ENCODE results near the gene ARHGAP35.
"Not testable (repeated sequence)": the region's sequence is repeated elsewhere in the genome, so short reads cannot be mapped to it uniquely, and the experiment has no call there.

The ARHGAP35 gene

DNA sequence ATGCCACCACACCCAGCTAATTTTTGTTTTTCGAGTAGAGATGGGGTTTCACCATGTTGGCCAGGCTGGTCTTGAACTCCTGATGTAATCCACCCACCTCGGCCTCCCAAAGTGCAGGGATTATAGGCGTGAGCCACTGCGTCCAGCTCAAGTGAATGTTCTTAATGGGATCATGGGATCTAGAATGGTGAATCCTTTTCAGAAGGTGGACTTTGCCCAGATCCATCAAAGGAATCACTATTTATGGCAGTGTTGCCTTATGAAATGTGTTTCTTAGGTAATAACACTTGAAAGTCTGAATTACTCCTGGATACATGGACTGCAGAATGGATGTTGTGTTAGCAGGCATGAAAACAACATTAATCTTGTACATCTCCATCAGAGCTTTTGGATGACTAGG, 20.3 kb downstream of the ARHGAP35 start:
- no peak for DNase-seq (ENCODE audit: low read depth, low spot score)
- no peak overlapping the region for H3K4me3 ChIP-seq (ENCODE audit: low read depth, low read length)
- TF ChIP-seq, protein P1, sequence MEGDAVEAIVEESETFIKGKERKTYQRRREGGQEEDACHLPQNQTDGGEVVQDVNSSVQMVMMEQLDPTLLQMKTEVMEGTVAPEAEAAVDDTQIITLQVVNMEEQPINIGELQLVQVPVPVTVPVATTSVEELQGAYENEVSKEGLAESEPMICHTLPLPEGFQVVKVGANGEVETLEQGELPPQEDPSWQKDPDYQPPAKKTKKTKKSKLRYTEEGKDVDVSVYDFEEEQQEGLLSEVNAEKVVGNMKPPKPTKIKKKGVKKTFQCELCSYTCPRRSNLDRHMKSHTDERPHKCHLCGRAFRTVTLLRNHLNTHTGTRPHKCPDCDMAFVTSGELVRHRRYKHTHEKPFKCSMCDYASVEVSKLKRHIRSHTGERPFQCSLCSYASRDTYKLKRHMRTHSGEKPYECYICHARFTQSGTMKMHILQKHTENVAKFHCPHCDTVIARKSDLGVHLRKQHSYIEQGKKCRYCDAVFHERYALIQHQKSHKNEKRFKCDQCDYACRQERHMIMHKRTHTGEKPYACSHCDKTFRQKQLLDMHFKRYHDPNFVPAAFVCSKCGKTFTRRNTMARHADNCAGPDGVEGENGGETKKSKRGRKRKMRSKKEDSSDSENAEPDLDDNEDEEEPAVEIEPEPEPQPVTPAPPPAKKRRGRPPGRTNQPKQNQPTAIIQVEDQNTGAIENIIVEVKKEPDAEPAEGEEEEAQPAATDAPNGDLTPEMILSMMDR (IDR thresholded peaks at IDR 0.05; ENCODE audit: low read depth, low read length) = no peak
- in situ Hi-C loops (cut with HindIII; ENCODE audit: low sequenced_read_pairs) = no loop called here

DNA sequence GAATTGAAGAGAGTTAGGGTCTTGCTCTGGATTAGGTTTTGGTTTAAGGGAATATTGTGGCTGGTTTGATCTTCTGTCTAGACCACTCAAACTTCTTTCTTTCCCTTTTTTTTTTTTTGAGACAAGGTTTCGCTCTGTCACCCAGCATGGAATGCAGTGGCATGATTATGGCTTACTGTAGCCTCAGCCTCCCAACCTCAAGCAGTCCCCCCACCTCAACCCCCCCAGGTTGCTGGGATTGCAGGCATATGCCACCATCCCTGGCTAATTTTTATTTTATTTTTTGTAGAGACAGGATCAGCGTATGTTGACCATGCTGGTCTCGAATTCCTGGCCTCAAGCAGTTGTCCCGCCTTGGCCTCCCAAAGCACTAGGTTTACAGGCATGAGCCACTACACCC, 21.2 kb downstream of the ARHGAP35 start:
- DNase-seq (ENCODE audit: low read depth, low spot score) = no peak
- in situ Hi-C loops (cut with HindIII; ENCODE audit: low sequenced_read_pairs) = no loop called here
- no peak overlapping the region for H3K4me3 ChIP-seq (ENCODE audit: low read depth, low read length)
- TF ChIP-seq, protein P1 (IDR thresholded peaks at IDR 0.05; ENCODE audit: low read depth, low read length) = no peak

DNA sequence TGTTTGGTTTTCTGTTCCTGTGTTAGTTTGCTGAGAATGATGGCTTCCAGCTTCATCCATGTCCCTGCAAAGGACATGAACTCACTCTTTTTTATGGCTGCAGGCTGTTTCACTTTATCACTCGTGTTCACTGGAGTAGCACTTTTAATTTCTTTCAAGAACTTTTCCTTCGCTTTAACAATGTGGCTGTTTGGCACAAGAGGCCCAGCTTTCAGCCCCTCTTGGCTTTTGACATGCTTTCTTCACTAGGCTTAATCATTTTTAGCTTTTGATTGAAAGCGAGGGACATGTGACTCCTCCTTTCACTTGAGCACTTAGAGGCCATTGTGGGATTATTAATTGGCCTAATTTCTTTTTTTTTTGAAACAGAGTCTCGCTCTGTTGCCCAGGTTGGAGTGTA, 22.0 kb downstream of the ARHGAP35 start:
- DNase-seq (ENCODE audit: low read depth, low spot score); in situ Hi-C loops (cut with HindIII; ENCODE audit: low sequenced_read_pairs); H3K4me3 ChIP-seq (ENCODE audit: low read depth, low read length): not testable (repeated sequence)

DNA sequence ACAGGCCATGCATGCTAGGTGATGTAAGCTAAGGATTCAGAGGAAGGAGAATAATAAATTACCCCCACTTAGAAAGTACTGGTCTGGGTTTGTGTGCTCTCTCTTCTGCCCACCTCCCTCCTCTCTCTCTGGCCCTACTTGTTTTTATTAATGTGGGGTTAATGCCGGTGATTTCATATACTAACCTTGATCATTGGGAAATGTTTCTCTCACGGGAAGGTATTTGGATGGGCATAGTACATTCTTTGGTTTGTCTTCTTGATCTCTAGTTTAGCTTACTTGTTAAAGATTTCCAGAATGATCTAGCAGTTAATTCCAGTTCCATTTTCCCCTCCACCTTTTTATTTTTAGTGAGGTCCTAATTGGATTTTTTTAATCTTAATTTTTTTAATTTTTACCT, 24.6 kb downstream of the ARHGAP35 start:
- DNase-seq (ENCODE audit: low read depth, low spot score) = no peak
- in situ Hi-C loops (cut with HindIII; ENCODE audit: low sequenced_read_pairs) = no loop called here

DNA sequence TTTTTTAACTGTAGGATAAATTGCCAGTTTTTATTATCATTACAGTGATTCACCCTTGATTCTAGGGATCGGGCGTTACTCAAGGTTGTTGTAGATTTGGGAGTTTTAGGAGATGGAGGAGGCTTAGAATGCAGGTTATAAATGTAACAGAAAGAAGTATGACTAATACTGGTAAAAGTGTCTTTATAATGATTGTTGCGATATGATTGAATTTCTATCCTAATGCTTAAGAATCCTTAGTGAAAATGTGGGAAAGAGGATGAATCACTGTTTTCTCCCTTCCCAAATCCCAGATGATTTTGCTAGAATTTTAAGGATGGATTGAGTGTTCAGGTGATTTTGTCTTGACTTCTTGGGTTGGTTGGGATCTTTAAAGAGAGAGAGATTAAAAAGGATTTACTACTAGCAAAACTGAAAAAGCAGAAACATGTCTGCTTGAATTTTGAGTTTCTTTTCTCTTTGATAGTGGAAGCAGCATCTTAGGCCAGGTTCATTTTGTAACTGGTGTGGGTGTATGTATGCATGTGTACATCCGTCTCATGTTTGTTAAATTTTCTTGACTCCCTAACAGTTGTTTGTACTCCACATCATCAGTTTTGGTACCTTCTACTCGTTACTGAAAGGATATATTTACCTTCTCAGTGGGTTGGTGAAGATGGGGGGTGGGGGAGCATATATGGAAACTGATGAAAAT, 25.9 kb downstream of the ARHGAP35 start:
- TF ChIP-seq, protein P1 (IDR thresholded peaks at IDR 0.05; ENCODE audit: low read depth, low read length) = no peak
- in situ Hi-C loops (cut with HindIII; ENCODE audit: low sequenced_read_pairs) = no loop called here
- H3K4me3 ChIP-seq (ENCODE audit: low read depth, low read length) = no peak overlapping the region
- no peak for DNase-seq (ENCODE audit: low read depth, low spot score)

More for the DNA sequence above, 24.6 kb downstream of the ARHGAP35 start:
- TF ChIP-seq, protein P1 (IDR thresholded peaks at IDR 0.05; ENCODE audit: low read depth, low read length) = no peak
- H3K4me3 ChIP-seq (ENCODE audit: low read depth, low read length) = no peak overlapping the region

DNA sequence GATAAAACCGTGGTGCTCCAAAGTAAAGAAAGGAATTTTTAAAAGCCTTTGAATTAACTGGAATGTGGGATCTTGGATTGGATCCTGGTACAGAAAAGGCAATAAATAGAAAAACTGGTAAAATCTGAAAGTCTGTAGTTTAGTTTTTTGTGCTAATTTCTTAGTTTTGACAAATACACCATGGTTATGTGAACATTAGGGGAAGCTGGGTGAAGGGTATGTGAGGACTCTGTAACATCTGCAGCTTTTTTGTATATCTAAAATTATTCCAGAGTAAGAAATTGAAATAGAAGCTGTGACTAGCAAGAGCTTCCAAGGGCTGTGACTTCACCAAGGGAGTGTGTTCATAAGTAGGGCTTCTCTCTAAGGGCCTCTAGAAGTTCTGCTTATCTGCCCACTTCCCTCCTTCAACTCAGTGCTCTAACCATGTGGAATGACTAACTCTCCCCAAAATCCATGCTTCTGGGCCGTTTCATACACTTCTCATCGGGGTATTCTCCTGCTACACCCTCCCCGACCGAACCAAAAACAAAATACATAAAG, 26.5 kb downstream of the ARHGAP35 start:
- H3K4me3 ChIP-seq (ENCODE audit: low read depth, low read length) = no peak overlapping the region
- in situ Hi-C loops (cut with HindIII; ENCODE audit: low sequenced_read_pairs) = no loop called here
- no peak for DNase-seq (ENCODE audit: low read depth, low spot score)
- TF ChIP-seq, protein P1 (IDR thresholded peaks at IDR 0.05; ENCODE audit: low read depth, low read length) = no peak

DNA sequence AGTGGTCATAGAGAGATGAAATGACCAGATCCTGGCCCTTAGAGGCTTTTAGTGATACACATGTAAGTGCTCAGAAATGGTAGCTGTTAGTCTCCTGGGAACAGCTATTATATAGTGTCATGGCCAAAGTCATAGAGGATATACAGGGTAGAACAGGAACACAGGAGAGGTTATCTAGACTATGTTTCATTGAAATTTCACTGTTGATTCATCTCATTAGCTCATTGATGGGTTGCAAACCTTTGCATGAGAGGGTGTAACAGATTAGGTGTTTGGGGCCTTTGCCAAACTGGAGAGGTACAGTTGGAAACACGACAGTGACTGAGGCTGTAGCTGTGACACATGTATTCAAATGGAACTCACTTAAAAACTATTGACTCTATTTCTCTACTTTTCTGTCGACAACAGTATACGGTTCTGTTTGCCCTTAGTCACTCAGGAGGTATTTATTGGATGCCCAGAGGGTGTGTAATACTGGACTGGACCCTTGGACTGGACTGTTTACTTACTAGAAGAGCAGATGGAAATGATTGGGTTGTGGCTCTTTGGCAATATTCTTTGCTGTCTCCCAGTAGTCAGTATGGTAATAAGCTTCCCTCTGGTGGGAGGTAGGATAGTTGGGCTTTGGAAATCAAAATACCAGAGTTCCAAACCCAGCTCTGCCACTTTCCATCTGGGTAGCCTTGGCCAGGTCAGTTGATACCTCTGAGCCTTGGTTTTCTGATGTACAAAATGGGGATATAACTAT, 29.8 kb downstream of the ARHGAP35 start:
- DNase-seq (ENCODE audit: low read depth, low spot score) = peak; percentile 76
- no peak overlapping the region for H3K4me3 ChIP-seq (ENCODE audit: low read depth, low read length)
- TF ChIP-seq, protein P1 (IDR thresholded peaks at IDR 0.05; ENCODE audit: low read depth, low read length) = no peak
- in situ Hi-C loops (cut with HindIII; ENCODE audit: low sequenced_read_pairs) = no loop called here

Measured in astrocyte of the spinal cord (primary cell).